Measurements from ENCODE around the gene TGM2. TPM values are rescaled to one million over a fixed set of nuclear protein-coding genes. Genes with fewer than 3 reads are reported as not detected.

The TGM2 gene
- total and polyA plus RNA-seq, 9 of the 15 experiments (the other 6 are each of a cell fraction or from before 2014, with no cell fraction given): 5.5 to 78.5 (median 37.6) TPM

GRCh38 chr20:38141889-38142494 is 23.1 kb downstream of the TGM2 start:
- Histone ChIP-seq H3K4me1 (replicated peaks in 1 of 2; ENCODE audit: control insufficient read depth in 2 of 2, insufficient read depth in 2 of 2, low read length in 2 of 2) (peaks cover 26 to 36% of the 10 kb centered on the region in 2 experiments), H3K27ac (ENCODE audit: extremely low read depth, low read depth, low read length) (no peak overlapping the region), H2AFZ (ENCODE audit: low read depth, low read length) (no peak overlapping the region), H3K36me3 (ENCODE audit: control insufficient read depth, insufficient read depth, low read length) (peaks cover 73% of the 10 kb centered on the region), H4K20me1 (replicated peaks; ENCODE audit: control insufficient read depth, insufficient read depth, low read length) (no peaks in the 10 kb centered on the region), H3K4me3 (no peak overlapping the region), H3K9me3 (replicated peaks; ENCODE audit: control insufficient read depth, insufficient read depth, low read depth, low read length) (no peaks in the 10 kb centered on the region), H3K27me3 (ENCODE audit: control insufficient read depth in 2 of 2, insufficient read depth in 2 of 2, low read length in 2 of 2) (no peaks in the 10 kb centered on the region), H3K9ac (ENCODE audit: insufficient read depth in 1 of 2, low read depth in 2 of 2, low read length in 2 of 2) (peak overlapping the region in 1 of 2 experiments; percentile 69; a peak in 1 of 4 replicates), H3K4me2 (ENCODE audit: insufficient read depth, low read length) (no peak overlapping the region), H3K9me1 (ENCODE audit: control insufficient read depth, insufficient read depth, low read length) (no peaks in the 10 kb centered on the region), H3K79me2 (ENCODE audit: control insufficient read depth, insufficient read depth, low read length) (no peaks in the 10 kb centered on the region)
- no TSS peak for BruUV-seq (replicated peaks)
- in situ Hi-C loops (cut with MboI): no loop called here
- intact Hi-C loops (cut with micrococcal nuclease): no loop called here
- ATAC-seq (no peak), FAIRE-seq (no peak), DNase-seq (ENCODE audit: extremely low read depth in 1 of 4, low spot score in 3 of 4) (no peak)
- ChIA-PET CTCF (ENCODE audit: low intra/inter-chr PET ratio) (no interaction called here), POLR2A (interaction anchor here (0.9 kb wide), 1 partner anchor 22 kb away, joined by 3 read pairs; no protein-coding TSS in a partner anchor)
- WGBS (ENCODE audit: insufficient coverage, low coverage, missing lambda C conversion rate): 88% methylated on average over 16 of the region's 16 CpGs
- TF ChIP-seq ZBTB9 (CRISPR knock-in tag; IDR thresholded peaks at IDR 0.05) (no peak), RCOR1 (IDR thresholded peaks at IDR 0.05; ENCODE audit: borderline replicate concordance in 1 of 2, low read depth in 2 of 2, low read length in 2 of 2) (no peak), TOE1 (IDR thresholded peaks at IDR 0.05; ENCODE audit: borderline replicate concordance) (no peak), TOE1 (CRISPR knock-in tag; IDR thresholded peaks at IDR 0.05; ENCODE audit: borderline replicate concordance, low read depth) (no peak), ATF3 (IDR thresholded peaks at IDR 0.05) (no peak), ATF3 (CRISPR knock-in tag; conservative IDR thresholded peaks at IDR 0.05) (no peak), POLR2G (IDR thresholded peaks at IDR 0.05; ENCODE audit: low read depth, low read length) (peak; percentile 60), KDM1A (IDR thresholded peaks at IDR 0.05) (0 out of 4 replicates have a peak, but pooled peaks of 1 of the 2 experiments have one; percentile 25), TBL1XR1 (IDR thresholded peaks at IDR 0.05; ENCODE audit: low read length in 2 of 2) (no peak), ZNF586 (CRISPR knock-in tag; conservative IDR thresholded peaks at IDR 0.05) (no peak)
